ENCODE data around the gene KRTAP4-7.
"Not testable (repeated sequence)": the region's sequence is repeated elsewhere in the genome, so short reads cannot be mapped to it uniquely, and the experiment has no call there.

Gene KRTAP4-7

DNA sequence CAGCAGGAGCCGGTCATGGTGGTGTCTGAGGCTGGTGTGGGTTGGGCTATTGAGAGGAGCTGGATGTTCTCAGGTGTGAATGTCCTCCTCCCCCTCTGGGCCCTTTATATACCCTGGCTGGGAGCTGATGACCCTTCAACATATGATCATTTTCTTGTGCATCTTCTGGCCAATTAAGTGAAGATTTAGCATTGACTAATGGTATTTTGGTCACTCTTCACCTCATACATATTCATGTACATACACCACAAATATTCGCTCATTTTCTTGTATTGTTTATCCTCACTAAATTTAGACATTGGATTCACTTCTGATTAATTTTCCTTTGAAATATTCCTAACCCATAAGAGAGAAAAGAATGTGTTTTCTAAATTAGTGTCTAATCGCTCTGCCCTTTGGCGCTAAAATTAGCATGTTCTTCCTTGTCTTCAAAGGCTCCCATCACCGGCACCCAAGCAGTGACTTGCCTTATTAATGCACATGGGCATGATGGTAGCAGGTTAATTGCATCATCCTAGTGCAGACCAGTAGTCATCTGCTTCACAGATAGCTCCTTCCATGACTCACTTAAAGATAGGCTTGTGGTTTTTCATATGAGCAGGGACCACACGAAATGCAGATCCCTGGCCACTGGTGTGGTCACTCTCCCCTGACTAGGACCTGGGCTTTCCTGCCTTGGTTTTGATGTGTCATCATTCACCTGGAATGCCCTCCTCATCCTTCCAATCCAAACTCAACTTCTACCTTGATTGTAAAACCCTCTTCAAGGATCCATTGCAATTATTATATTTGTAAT lies 17.9 kb upstream of the KRTAP4-7 start, which contains the start of gene KRTAP2-4:
Gene KRTAP2-4, minus strand, starts transcription at position 51 of the 796 bp plus-strand sequence. Its CDS starts 34 bp downstream, at position 17.
- DNase-seq, result no peak

GRCh38 chr17:41067281-41067680 lies 16.7 kb upstream of the KRTAP4-7 start:
- DNase-seq, result no peak

GRCh38 chr17:41069031-41069430 lies 14.9 kb upstream of the KRTAP4-7 start:
- DNase-seq, result no peak

DNA sequence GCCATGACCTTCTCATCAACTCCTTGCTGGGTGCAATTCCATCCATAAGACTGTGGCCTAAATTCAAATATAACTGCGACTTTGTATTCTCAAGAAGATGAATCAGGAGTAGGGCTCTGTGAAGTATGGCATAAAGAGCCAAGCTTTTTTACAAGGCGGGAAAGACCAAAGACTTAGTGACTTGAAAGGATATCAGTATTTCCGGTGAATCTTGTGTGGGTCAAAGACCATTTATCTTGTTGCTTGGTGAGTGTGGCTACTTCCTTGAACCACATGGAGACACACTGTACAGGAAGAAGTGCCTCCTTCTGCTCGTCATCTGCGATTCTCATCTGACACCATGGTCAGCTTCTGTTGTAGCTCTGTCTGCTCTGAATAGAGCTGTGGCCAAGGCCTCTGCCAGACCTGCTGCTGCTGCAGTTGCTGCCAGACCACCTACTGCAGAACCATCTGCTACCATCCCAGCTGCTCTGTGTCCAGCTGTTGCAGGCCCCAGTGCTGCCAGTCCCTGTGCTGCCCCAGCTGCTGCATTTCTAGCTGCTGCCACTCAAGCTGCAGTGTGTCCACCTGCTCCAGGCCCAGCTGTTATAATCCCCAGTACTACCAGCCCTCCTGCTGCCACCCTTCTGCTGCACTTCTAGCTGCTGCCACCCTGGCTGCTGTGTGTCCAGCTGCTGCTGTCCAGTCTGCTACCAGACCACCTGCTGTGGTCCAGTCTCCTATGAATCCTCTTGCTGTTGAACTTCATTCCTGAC lies 12.2 kb upstream of the KRTAP4-7 start:
- DNase-seq, result no peak

DNA sequence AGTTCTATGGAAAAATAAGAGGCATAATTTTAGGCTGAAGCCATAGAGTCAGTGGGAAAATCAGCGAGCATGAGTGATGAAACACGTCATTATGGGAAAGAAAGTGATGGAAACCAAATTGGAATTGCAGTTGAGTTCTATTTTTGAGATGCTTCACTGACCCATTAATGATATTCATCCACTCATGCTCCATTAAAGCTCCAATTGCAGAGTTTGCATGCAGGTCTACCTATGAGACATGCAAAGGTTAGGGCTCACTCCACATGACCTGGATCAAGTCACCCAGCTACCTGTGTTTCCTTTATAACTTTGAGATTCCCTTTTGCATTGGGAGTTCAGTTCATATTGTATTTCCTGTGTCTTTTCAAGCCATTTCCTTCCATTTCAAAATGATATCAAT lies 10.3 kb upstream of the KRTAP4-7 start:
- DNase-seq, result no peak

DNA sequence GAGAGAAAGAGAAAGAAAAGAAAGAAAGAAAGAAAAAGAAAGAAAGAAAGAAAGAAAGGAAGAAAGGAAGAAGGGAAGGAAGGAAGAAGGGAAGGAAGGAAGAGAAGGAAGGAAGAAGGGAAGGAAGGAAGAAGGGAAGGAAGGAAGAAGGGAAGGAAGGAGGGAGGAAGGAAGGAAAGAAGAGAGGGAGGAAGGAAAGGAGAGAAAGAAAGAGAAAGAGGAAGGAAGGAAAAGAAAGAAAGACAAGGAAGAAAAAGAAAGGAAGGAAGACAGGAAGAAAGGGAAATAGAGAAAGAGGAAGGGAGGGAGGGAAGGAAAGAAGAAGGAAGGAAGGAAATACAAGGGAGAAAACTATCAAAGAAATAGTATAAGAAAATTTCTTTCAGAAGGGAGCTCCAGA lies 7.2 kb upstream of the KRTAP4-7 start:
- DNase-seq, result no peak

GRCh38 chr17:41082626-41083025 lies 1.3 kb upstream of the KRTAP4-7 start:
- no peak for DNase-seq

GRCh38 chr17:41083427-41083826 lies 523 bp upstream of the KRTAP4-7 start:
- DNase-seq, result not testable (repeated sequence)

DNA sequence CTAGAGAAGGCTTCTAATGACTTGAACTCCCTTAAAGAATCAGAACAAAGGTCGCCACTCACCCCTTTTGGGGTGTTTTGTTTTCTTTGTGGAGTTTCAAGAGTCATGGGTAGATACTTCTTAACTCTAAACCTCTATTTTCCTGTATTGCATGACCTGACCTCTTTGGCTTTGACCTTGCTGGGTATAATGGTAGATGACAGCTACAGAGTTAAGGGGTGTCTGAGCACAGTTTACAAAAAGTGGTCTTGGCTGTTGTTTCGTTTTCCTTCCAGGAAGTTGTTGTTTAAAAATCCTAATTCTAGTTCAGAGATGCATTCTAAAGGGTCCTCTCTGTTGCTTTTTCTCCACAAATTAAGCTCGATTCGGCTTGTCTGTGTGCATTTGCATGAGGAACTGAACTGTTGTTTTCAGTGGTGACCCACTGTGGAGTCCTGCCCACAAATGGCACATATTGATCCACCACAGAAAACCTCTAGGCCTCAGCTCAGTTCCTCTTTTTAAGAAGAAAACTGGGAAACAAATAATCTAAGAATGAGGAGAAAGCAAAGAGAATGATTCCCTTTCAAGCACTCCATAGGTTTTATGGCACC lies 4.9 kb downstream of the KRTAP4-7 start:
- DNase-seq, result not testable (repeated sequence)

- no peak for DNase-seq
These were observed 12.1 kb downstream of the KRTAP4-7 start for GRCh38 chr17:41096055-41096454.

- no peak for DNase-seq
These were observed 14.1 kb downstream of the KRTAP4-7 start, which contains the start of gene KRTAP4-8 for GRCh38 chr17:41098042-41098441. TSS of gene KRTAP4-8 (minus strand) at chr17:41098142. CDS start at chr17:41098084, 58 bp downstream.

DNA sequence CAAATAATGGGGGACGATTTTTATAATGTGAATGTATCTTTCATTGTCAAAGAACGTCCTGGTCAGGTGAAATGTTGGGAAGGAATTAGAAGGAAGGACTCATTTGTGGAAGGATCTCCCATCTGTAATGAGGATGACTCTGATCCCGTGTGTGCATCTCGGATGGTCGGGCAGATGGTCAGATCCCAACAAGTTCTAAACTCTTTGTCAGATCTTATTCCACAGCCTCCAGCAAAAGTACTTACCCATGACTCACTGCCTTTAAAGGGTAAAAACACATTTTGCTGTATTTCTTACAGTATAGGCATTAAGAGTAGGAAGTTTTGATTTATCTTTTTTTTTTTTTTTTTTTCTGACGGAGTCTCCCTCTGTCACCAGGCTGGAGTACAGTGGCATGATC lies 14.5 kb downstream of the KRTAP4-7 start:
- DNase-seq, result no peak

DNA sequence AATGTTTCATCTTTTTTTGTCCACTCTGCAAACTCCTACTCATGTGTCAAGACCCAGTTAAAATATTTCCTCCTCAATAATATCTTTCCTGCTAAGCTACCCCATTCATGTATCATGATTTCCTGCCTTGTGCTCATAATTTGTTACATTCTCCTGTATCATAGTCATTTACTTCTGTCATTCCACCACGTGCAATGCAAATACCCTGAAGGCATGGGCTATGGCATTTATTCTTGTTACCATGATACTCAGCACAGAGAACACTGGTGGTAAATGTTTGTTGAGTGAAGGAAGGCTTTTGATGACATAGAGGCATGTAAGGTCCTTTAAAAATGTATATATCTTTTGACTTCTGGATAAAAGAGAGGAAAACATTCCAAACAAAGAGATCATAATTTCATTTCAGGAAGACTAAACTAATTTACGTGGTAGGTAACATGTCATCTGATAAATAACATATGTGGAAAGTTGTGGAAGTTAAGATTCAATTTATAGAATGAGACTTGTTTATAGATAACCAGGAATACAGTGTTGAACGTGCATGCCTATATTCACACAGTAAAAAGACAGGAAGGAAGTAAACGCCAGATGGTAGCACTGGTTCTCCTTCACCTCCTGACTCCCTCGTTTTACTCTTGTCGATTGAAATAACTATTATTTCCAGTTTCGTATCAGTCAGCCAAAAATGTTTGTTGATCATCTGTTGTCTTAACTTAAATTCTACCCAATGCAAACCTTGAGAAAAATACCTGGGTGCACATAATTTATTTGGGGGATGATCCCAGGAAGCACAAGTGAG lies 15.9 kb downstream of the KRTAP4-7 start:
- DNase-seq, result not testable (repeated sequence)

DNA sequence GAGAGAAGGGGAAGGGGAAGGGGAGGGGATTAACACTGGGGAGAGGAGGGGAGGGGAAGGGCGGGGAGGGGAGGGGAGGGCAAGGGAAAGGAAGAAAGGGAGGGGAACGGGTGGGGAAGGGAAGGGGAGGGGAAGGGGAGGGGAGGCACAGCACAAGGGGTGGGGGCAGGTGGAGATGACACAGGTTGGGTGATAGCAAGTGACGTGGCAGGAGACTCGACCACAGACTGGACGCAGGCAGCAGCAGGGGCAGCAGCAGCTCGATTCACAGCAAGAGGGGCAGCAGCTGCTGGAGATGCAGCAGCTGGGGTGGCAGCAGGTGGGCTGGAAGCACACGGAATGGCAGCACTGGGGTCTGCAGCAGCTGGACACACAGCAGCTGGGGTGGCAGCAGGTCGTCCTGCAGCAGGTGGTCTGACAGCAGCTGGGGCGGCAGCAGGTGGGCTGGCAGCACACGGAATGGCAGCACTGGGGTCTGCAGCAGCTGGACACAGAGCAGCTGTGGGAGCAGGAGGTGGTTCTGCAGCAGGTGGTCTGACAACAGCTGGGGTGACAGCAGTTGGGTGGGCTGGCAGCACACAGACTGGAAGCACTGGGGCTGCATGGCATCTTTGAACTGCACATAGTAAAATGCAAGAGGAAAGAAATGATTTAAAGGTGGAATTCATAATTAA lies 17.8 kb downstream of the KRTAP4-7 start, which contains the start of gene KRTAP4-16:
Gene KRTAP4-16, minus strand, starts transcription at position 624 of the 674 bp plus-strand sequence. Its CDS starts 0 bp downstream, at position 624.
- no peak for DNase-seq

GRCh38 chr17:41103896-41104295 lies 19.9 kb downstream of the KRTAP4-7 start:
- no peak for DNase-seq

DNA sequence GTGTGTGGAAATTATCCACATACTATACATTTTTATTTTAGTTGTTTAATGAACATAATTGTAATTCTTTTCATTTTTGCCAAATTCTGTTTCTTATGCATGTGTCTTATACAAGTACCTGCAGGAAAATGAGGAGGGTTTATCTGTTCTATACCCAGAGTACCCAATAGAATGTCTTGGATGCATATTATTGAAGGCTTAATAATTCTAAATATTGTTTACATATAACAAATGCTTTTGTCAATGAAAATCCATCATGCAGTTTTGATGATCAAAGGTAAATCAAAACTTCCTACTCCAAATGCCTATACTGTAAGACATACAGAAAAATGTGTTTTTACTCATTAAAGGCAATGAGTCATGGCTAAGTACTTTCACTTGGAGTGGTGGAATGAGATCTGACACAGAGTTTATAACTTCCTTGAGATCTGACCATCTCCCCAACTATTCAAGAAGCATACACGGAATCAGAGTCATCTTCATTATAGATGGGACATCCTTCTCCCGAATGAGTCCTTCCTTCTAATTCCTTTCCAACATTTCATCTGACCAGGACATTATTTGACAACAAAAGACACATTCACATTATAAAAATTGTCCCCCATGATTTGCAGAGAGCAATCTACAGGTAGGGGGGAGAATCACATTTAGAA lies 20.6 kb downstream of the KRTAP4-7 start:
- DNase-seq, result not testable (repeated sequence)

GRCh38 chr17:41105347-41105746 lies 21.4 kb downstream of the KRTAP4-7 start, which contains the start of gene KRTAP4-9:
TSS of gene KRTAP4-9 (plus strand) at chr17:41105389. CDS start at chr17:41105389, 0 bp downstream.
- DNase-seq, result not testable (repeated sequence)

DNA sequence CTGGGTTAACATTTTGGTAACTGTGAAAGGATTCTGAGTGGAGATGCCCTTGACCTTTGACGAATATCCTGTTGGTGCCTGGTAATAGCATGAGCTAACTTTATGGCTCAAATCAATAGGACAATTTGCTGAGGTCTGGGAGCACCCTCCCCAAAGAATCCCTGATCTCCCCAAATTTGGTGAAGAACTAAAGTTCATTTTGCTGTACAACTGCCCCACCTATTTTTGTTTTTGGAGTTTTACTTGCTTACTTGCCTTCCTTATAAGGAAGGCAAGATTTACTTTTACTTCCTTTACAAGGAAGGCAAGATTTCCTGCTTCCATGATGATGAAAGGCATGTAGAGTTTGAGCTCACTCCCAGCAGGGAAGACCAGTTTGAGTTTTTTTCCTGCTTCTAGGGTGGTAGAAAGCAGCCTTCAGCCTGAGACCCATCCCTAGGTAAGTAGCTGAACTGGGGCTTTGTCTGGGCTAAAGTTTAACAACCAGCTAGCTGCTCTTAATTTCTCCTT lies 24.0 kb downstream of the KRTAP4-7 start:
- no peak for DNase-seq

GRCh38 chr17:41108728-41109386 lies 24.9 kb downstream of the KRTAP4-7 start:
- DNase-seq, result not testable (repeated sequence)

DNA sequence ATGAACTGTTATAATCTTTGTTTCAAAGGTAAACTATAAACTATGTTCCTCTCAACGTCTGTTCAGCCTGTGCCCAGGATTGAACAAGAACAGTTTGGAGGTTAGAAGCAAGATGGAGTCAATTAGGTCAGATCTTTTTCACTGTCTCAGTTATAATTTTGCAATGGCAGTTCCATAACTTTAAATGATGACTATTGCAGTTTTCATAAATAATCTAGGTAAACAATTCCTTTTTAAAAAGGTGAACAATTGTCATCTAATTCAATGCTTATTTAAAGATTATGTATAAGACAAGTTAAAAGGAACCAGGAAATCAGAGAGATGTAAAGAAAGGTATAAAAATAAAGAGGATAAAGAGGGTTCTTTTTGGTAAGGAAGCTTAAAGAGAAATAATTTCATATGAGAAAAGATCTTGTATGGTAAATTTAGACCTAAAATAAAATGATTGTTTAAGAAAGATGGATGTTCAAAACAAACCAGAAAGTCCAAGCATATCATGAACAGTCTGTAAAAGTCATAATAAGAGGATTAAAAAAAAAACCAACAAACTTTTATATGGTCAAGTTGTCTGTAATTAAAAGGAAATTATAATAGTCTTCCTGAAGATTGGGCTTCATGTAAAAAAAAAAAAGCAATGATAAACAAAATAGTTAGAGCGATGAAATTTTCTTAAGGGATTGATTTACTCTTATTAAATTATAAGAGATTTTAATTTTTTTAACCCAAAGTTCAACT lies 27.4 kb downstream of the KRTAP4-7 start:
- no peak for DNase-seq
